Activated CD8-positive, alpha-beta memory T cell treated with anti-CD3 and anti-CD28 coated beads for 4 hours (primary cell): ENCODE results near the gene KRT85.

Experiments
- DNase-seq, 2 donors: peaks; one replicate each; pipeline ENCODE4 v3.0.0-alpha.2; 2020; ENCODE audit warnings: low read depth in 2 of 2

Gene KRT85

GRCh38 chr12:52394836-52395405 lies 27.6 kb upstream of the KRT85 start:
- DNase-seq = no peak

- no peak for DNase-seq
Measured at GRCh38 chr12:52392465-52393007, 25.3 kb upstream of the KRT85 start.

- DNase-seq = no peak
Measured at GRCh38 chr12:52391618-52392002, 24.3 kb upstream of the KRT85 start.

GRCh38 chr12:52390739-52391617 lies 23.7 kb upstream of the KRT85 start:
- DNase-seq = no peak

GRCh38 chr12:52389313-52390207 lies 22.3 kb upstream of the KRT85 start:
- no peak for DNase-seq

- DNase-seq = no peak
Measured at GRCh38 chr12:52387859-52388258, 20.6 kb upstream of the KRT85 start.

- no peak for DNase-seq
Measured at GRCh38 chr12:52385226-52385702, 18.0 kb upstream of the KRT85 start, which contains the start of gene KRT84. KRT84 (minus strand) TSS chr12:52385652; CDS start chr12:52385585, 67 bp downstream.

- no peak for DNase-seq
Measured at GRCh38 chr12:52383331-52383730, 16.1 kb upstream of the KRT85 start.

- no peak for DNase-seq
Measured at GRCh38 chr12:52382854-52383253, 15.6 kb upstream of the KRT85 start.

GRCh38 chr12:52381206-52381605 lies 13.9 kb upstream of the KRT85 start:
- no peak for DNase-seq

GRCh38 chr12:52380271-52380694 lies 13.0 kb upstream of the KRT85 start:
- DNase-seq = no peak

- no peak for DNase-seq
Measured at GRCh38 chr12:52379536-52379935, 12.3 kb upstream of the KRT85 start.

- no peak for DNase-seq
Measured at GRCh38 chr12:52378091-52378490, 10.8 kb upstream of the KRT85 start.

GRCh38 chr12:52377266-52377665 lies 10.0 kb upstream of the KRT85 start:
- DNase-seq = no peak

GRCh38 chr12:52372216-52373154 lies 5.2 kb upstream of the KRT85 start:
- DNase-seq = peak in 1 of 2 donors; percentile 8

GRCh38 chr12:52371716-52372115 lies 4.4 kb upstream of the KRT85 start:
- no peak for DNase-seq

GRCh38 chr12:52370926-52371608 lies 3.8 kb upstream of the KRT85 start:
- no peak for DNase-seq

- no peak for DNase-seq
Measured at GRCh38 chr12:52369809-52370208, 2.5 kb upstream of the KRT85 start.

- no peak for DNase-seq
Measured at GRCh38 chr12:52369211-52369610, 1.9 kb upstream of the KRT85 start.

GRCh38 chr12:52368508-52368907 lies 1.2 kb upstream of the KRT85 start:
- DNase-seq = no peak
